NCI-H2227 (cell line): ENCODE measurements around the gene UBE2V1.
A peak's percentile ranks its signal among the peaks of the same experiment; 100 is the strongest.
"Not testable (repeated sequence)": the region's sequence is repeated elsewhere in the genome, so short reads cannot be mapped to it uniquely, and the experiment has no call there.

Source experiments
- DNase-seq: peaks from one replicate; lab custom pipeline; 2025; ENCODE audit not compliant: unreplicated experiment; lab: John Stamatoyannopoulos, UW

The UBE2V1 gene

DNA sequence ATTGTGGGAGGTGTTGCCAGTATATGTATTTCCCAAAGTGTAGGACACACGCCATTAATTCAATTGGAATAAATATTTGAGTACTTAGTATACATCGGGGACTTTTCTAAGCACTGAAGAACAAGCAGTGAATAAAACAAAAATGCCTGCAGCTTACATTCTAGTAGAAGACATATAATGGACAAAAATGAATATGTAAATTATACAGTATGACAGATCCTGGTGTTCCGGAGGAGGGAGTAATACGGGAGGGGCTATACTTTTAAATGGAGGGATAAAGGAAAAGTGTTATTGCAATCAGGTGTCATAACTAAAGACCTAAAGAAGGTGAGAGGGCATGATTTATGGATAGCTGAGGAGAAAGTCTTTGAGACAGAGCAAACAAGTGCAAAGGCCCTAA lies 15.1 kb downstream of the UBE2V1 start:
- no peak for DNase-seq

DNA sequence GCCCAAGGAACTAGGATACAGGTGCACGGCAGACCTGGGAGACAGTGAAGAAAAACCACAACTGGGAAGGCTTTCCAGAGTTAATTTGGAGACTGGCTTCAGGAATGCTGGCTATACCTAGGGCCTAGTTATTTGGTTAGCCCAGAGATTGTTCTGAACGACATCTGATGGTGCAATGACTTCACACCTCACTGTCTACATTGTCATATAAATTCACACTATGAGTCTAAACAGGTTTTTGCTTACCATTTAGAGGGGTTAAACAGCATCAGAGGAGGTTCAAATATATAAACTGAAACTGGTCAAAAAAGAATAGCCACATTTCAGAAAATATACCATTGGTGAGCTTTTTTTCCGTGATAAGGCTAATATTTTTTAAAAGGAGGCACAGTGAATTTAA lies 16.7 kb downstream of the UBE2V1 start:
- DNase-seq: no peak

DNA sequence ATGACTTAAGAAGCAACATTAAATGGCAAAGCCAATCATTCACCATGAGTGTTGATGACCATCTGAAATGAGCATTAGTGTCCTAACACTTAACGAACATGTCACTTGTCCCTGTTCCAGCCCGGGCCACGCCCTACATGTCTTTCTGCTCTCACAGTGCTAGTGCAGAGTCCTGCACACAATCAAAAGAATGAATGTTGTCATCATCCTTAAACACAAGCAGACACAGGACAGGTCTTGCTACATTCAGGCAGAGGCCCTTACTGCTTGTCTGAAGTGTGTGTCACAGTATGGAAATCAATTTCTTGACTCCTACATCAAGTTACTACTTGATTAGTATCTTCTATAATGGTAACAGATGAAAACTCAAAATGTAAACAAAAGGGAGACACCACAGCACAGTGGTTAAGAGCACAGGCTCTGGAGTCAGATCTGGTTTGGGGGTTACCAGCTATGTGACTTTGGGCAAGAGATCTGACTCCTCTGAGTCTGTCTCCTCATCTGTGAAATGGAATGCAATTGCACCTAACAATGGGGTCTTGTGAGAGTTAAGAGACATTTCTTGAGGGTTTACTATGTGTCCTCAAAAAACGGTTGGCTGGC lies 17.4 kb downstream of the UBE2V1 start:
- DNase-seq: no peak

DNA sequence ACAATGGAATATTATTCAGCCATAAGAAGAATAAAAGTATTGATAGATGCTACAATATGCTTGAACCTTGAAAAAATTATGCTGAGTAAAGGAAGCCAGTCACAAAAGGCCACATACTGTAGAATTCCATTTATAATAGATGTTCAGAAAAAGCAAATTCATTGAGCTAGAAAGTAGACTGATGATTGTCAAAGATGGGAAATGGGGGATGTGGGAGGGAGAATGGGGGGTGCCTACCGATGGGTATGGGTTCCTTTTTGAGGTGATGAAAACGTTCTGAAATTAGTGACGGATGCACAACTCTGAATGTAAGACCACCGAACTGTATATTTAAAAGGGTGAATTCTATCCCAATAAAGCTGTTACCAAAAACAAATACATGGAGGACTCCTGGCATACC lies 18.4 kb downstream of the UBE2V1 start:
- no peak for DNase-seq

DNA sequence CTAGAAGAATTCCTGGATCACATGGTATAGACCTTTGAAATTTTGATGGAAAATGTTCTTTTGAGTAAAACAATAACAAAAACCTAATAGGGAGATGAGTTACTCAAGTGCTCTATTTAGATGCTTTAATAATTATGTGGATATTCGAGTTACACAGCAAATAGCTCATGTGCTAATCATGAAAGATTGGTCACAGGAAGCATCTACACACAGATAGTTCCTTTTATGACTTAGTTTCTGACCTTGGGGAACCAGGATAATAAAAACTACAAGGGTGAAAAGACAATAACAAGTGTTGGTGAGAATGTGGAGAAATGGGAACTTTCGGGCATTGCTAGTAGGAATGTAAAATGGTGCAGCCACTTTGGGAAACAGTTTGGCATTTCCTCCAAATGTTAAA lies 19.7 kb downstream of the UBE2V1 start:
- no peak for DNase-seq

DNA sequence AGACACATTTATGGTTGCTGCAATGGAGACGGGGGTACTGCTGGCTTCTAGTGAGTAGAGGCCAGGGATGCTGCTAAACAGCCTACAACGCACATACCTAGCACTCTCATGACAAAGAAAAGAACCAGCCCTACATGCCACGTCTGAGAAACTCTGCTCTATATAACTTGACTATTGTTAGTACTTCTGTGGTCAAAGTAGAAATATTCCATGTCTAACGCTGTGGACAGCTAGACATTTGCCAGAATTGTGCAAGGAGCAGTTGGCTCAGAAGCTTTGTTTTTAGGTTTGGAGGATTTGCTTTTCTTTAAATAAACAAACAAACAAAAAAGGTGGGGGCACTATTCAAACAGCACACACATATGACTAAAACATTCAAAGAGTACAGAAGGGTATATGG lies 20.5 kb downstream of the UBE2V1 start:
- DNase-seq: no peak

DNA sequence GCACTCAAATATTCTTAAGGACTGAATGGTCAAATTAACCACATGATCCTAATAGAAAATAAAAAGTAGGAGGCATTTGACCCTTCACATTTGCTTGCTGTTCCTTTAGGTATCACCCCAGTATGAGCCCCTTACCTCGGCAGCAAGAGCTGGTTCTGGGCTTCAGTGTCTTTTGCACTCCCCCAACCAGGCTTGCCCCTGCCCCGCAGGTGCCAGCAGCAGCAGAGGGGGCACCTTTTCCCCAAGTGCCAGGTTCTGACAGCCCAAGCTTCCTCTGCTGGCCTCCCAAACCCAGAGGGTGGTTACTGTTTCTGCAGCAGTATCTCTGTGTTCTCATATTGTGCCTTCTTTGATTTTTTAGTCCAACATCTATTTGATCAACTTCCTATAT lies 23.2 kb downstream of the UBE2V1 start:
- DNase-seq: no peak

DNA sequence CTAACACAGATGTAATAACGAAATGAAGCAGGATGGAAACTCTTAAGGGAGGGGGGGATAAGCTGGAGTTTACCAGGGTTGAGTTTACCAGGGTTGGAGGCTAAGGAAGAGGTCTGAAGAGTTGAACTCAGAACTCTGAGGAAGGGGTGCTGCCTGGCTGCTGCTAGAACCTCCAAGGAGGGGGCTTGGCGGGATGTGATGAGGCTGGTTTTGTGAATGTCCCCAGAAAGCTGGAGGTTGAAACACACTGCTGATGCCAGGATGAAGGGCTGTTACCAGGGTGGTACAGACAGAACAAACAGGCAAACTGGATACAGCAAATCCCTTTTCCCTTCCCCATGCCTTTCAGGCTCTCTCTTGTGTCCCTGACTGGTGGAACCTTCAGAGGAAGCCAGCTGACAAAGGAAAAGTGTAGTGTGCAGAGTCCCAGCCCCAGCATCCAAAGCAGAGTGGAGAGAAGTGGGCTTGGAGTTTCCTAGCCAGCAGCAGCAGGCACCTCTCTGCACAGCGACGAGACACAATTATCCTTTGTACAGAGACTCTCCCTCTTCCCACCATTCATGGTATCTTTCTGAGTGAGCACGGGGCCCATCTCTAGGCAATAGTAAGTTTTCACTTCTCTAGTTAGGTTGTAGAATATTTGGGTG lies 23.7 kb downstream of the UBE2V1 start:
- DNase-seq: no peak

DNA sequence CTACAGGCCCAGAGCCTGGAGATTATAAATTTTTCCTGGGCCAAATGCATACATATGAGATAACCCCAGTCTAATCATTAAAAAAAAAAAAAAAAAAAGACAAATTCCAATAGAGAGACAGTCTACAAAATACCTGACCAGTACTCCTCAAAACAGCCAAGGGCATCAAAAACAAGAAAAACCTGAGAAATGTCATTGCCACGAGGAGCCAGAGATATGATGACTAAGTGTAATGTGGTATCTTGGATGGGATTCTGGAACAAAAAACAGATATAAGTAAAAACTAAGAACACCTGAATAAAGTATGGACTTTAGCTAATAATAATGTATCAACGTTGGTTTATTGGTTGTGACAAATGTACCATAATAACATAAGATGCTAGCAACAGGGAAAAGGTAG lies 24.9 kb downstream of the UBE2V1 start:
- DNase-seq: no peak

DNA sequence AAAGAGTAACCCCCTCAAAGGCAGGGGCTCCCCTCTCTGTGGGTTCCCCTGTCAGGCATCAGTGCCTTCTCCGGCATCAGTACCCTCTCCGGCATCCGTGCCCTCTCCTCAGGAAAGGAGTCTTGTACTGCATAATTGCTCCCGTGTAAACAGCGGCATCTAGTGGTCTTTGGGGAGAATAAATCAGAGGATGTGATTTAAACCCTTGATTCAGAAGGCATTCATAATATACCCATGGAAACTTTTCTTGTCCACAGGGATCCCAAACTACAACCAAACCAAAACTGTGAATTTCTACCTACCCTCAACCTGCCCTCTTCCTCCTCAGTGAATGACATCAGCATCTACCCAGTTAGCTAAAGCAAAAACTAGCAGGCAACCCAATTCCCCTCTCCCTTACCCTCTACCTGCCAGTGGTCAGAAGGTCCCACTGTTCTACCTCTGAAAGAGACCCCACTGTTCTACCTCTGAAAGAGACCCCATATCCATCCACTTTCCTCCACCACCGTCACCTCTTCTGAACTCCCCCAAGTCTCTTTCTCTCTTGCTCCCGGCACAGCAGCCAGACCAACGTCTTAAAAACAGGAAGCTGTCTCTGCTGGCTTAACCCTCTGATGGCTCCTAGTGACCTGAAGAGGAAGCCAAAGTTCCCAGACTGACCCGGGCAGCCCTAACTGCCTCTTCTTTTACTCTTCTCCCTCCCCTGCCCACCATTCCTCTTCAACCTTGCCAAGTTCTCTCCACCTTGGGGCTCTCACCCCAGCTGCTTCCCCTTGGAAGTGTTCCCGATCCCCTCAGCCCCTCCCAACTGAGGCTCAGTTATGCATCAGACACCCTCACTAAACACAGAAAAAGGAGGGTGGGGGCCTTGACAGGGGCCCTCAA lies 27.2 kb downstream of the UBE2V1 start:
- peak; percentile 86 for DNase-seq

DNA sequence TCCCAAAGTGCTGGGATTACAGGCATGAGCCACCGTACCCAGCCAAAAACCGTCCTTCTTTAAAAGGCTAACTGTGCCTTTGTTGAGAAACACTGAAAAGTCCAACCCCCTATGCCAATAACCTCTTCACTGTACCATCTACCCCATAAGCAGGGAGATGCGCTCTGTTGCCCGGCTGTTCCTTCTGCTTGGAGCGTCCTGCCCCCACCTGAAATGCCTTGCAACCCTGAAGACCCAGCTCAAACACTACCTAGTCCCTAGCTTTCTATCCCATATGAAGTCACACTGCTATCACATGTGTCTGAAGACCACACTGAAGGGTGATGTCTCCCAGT lies 27.8 kb downstream of the UBE2V1 start:
- DNase-seq: no peak

DNA sequence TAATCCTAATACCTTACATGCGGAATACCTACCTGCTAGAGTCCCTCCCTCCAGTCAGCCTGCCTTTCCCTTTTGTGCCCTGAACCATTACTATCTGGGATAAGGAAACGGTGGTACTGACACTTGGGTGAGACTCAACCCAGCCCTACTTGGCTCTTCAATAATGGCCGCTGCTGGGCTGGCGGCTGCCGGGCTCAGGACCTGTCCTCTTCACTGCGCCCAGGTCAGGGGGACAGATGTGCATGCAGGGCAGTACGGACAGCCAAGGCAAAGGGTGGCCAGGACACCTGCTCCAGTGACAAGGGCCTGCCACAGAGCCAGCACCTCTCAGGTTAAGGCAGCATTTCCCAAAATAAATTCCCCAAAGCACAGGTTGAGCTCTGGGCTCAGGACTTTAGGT lies 29.9 kb downstream of the UBE2V1 start:
- DNase-seq: no peak

DNA sequence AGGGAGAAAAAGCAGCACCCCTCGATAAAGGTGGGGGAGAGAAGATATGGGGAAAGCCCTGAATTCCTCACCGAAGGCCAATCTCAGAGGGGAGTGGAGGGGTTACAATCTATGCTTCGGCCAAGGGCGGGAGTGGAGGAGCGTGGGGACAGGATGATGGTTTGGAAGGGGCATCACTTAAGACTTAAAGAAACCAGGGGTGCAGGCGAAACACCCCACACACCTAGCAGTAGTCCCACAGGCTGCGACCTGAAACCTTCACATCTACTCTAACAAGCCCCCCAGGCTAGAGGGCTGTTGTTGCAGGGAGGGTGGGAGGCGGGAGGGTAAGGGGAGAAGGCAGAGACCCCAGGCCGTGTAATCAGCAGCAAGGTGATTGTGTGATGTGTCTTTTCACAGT lies 30.9 kb downstream of the UBE2V1 start:
- DNase-seq: not testable (repeated sequence)

DNA sequence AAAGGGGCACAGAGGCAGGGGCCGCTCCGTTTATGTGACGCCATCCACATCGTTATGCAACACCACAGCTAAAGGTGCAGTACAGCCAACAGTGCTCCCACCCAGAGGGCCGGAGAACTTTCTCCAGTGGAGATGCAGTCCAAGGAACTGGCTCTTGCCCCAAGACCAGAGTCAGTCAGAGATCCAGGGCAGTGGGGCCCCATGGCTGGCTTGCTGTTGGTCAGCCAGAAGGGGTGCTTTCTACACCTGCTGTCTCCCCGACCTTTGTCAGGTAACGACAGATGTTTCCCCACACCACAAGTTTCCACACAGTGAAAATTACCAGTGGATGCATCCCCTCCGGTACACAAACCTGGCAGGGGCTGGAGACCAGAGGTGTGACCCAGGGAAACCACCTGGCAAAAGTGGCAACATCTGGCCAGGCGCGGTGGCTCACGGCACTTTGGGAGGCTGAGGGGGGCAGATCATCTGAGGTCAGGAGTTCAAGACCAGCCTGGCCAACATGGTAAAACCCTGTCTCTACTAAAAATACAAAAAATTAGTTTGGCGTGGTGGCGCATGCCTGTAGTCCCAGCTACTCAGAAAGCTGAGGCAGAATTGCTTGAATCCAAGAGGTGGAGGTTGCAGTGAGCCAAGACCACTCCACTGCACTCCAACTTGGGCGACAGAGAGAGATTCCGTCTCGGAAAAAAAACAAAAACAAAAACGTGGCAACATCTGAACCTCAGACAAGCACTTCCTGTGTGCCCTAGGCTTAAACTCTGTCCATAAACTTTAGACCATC lies 34.9 kb downstream of the UBE2V1 start:
- DNase-seq: no peak

DNA sequence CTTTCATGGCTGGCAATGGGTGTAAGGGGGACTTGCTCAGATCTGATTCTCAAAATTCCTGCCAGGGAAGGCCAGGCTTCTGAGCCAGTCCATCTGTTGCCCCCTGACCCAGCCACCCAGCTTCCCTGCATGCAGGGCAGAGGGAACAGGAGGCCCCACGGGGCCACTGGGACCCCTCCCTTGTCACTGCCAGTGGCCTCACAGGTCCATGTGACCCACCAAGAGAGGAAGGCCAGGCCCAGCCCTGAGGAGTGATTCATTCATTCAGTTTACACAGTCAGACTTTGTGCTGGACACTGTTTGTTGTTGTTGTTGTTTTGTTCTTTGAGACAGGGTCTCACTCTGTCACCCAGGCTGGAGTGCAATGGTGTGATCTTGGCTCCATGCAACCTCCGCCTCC lies 39.5 kb downstream of the UBE2V1 start:
- no peak for DNase-seq

DNA sequence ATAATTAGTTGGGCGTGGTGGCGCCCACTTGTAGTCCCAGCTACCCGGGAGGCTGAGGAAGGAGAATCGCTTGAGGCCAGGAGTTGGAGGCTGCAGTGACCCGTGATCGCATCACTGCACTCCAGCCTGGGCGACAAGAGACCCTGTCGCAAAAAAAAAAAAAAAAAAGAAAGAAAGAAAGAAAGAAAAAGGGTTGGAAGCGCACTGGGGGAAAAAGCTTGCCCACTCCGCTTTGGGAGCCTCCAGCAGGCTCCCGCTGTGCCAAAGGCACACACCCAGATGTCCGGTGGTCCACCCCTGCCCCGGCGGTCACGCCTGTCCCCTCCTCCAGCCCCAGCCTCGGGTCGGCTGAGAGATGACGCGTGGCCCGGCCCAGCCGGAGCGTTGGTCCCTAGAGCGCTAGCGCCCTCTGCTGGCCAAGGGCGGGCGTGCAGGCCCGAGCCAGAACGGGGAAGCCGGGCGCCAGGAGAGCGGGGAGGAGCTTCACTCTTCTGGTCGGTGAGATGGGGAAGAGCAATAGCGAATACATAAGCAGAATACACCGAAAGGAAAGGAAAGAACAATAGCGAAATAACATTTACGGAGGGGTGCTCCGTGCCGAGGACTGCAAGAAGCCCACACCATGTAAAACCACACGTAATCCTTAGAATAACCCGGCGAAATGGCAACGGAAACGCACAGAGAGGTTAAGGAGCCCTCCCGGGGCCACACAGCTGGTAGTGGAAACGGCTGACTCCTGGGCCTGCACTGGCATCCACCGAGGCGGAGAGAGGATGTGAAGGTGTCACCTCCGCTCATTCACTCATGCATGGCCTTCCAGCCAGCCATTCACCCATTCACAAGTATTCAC lies 41.7 kb downstream of the UBE2V1 start:
- DNase-seq: peak; percentile 96

DNA sequence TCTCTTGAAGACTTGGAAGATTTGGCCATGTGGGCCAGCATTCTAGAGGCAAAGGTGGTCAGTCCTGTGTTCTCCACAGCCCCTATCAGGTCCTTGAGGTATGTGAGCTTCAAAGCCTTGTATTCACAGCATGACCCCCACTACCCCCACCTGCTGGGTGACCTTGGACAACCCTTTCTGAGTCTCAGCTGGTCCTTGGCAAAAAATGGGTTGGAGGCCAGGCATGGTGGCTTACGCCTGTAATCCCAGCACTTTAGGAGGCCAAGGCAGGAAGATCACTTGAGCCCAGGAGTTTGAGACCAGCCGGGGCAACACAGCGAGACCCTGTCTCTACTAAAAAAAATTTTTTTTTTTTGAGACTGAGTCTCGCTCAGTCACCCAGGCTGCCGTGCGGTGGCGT lies 42.6 kb downstream of the UBE2V1 start:
- DNase-seq: no peak

DNA sequence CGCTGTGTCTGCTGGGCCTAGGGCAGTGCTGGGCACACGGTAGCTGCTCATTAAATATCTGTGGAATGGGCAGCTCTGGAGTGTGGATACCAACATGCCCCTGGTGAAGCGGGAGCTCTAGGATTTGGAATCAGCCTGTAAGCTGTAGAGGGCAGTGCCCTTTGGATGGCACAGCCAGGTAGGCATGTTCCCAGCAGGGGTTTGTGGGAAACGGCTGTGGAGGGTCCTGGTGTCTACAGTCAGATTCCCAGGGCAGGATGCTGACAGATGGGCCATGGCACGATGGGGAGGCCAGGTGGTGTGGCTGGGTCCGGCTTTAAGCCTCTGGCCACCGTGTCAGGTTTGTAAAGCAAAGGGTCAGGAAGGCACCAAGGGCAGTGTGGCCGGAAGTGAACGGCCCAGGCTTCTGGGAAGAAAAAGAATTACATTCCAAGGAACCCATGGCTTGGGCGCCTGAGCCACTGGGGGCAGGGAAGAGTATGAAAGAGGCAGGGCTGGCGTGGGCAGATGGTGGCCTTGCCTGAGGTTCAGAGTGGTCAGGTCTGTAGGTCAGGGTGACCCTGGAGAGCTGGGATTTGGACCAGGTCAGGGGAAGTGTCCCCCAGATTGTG lies 44.8 kb downstream of the UBE2V1 start:
- DNase-seq: no peak

DNA sequence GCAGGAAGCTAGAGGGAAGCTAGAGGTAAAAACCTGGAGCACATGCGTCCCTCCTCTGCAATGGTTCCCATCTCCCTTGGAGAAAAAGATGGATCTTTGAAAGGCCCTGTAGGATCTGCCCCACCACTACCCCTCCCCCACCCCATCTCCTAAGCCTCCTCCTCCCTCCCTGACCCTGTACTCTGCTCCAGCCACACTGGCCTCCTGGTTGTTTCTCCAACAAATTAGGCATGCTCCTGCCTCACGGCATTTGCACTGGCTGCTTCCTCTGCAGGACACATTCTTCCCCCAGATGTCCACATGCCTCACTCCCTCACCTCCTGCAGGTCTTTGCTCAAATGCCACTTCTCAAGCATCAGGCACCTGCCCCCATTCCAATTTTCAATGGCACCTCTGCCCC lies 45.5 kb downstream of the UBE2V1 start:
- DNase-seq: no peak

DNA sequence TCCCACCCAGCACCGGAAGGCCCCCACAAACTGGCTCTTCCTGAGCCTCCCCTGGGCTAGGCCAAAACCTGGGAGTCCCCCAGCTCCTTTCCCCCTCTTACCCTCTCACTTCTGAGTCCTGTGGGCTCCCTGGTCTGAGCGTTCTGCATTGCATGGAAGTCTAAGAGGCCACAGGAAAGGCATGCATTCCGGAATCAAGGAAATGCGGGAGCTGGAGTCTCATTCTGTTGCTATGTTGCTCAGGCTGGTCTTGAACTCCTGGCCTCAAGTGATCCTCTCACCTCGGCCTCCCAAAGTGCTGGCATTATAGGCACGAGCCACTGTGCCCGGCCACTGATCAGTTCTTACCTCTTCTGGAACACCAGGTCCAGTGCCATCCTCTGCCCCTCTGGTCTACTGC lies 45.9 kb downstream of the UBE2V1 start:
- no peak for DNase-seq
